H1 (cell line): ENCODE results near the gene SESN1.

ENCODE experiments used
- CEBPB ChIP-seq: IDR thresholded peaks from 2 replicates; pipeline ENCODE4 v1.6.1; 2012; ENCODE audit warnings: low read depth, low read length
- CHD2 ChIP-seq: IDR thresholded peaks from 2 replicates; pipeline ENCODE4 v1.6.1; 2012; ENCODE audit warnings: low read length, improper control_type of control experiment
- CREB1 ChIP-seq: IDR thresholded peaks from 2 replicates; pipeline ENCODE4 v1.6.1; 2012; ENCODE audit warnings: inconsistent platforms
- GABPA ChIP-seq: IDR thresholded peaks from 2 replicates; pipeline ENCODE4 v1.6.1; 2011; ENCODE audit warnings: mild to moderate bottlenecking, low read length, moderate library complexity, borderline replicate concordance; ENCODE audit not compliant: insufficient read depth
- POLR2AphosphoS5 ChIP-seq: IDR thresholded peaks from 2 replicates; pipeline ENCODE4 v1.6.1; 2011; ENCODE audit warnings: low read depth, low read length
- RAD21 ChIP-seq, 2 experiments: IDR thresholded peaks in 1 of 2; conservative IDR thresholded peaks in 1 of 2; 2 replicates each; pipeline ENCODE4 v1.6.1; 2011; ENCODE audit warnings: low read depth in 2 of 2, low read length in 2 of 2, improper control_type of control experiment in 1 of 2, inconsistent platforms in 1 of 2, mild to moderate bottlenecking in 1 of 2, moderate library complexity in 1 of 2
- SIX5 ChIP-seq: IDR thresholded peaks from 2 replicates; pipeline ENCODE4 v1.6.1; 2011; ENCODE audit warnings: mild to moderate bottlenecking, low read depth, low read length
- SP2 ChIP-seq: IDR thresholded peaks from 2 replicates; pipeline ENCODE4 v1.6.1; 2012; ENCODE audit warnings: mild to moderate bottlenecking, low read length, inconsistent platforms
- YY1 ChIP-seq: IDR thresholded peaks from 2 replicates; pipeline ENCODE4 v1.6.1; 2011; ENCODE audit warnings: low read depth, mild to moderate bottlenecking, low read length
- TF ChIP-seq, protein P1 (sequence below), 3 experiments: IDR thresholded peaks; 1 replicate in 2 of 3; 2 replicates in 1 of 3; pipeline versions ENCODE4 v1.5.1 to v1.6.1; 2011; ENCODE audit warnings: low read length in 3 of 3, mild to moderate bottlenecking in 3 of 3, inconsistent platforms in 2 of 3, low read depth in 1 of 3, moderate library complexity in 1 of 3; ENCODE audit not compliant: insufficient read depth in 1 of 3; ENCODE audit errors: control extremely low read depth in 1 of 3

DNA sequence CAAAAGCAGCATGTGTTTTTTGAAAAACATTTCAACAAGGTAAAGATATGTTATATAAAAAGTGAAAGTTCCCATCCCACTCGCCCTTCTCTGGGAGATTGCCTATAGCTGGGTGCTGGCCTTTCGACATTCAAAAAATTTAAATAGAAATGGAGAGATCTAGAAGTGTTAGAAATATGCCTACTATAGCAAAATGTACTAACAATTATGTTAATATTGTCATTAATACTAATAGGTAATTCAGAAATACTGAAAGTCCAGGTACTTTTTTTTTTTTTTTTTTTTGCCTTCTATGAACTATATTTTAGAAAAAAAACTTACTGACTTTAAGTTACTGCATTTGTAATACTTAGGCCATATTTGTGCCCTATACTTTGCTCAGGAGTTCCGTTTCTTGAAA lies 87.1 kb downstream of the SESN1 start:
- TF ChIP-seq, protein P1, sequence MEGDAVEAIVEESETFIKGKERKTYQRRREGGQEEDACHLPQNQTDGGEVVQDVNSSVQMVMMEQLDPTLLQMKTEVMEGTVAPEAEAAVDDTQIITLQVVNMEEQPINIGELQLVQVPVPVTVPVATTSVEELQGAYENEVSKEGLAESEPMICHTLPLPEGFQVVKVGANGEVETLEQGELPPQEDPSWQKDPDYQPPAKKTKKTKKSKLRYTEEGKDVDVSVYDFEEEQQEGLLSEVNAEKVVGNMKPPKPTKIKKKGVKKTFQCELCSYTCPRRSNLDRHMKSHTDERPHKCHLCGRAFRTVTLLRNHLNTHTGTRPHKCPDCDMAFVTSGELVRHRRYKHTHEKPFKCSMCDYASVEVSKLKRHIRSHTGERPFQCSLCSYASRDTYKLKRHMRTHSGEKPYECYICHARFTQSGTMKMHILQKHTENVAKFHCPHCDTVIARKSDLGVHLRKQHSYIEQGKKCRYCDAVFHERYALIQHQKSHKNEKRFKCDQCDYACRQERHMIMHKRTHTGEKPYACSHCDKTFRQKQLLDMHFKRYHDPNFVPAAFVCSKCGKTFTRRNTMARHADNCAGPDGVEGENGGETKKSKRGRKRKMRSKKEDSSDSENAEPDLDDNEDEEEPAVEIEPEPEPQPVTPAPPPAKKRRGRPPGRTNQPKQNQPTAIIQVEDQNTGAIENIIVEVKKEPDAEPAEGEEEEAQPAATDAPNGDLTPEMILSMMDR (IDR thresholded peaks at IDR 0.05; ENCODE audit: control extremely low read depth in 1 of 3, insufficient read depth in 1 of 3, low read depth in 1 of 3, low read length in 3 of 3) = no peak
- no peak for TF ChIP-seq YY1
- no peak for TF ChIP-seq CREB1
- TF ChIP-seq CEBPB = no peak
- TF ChIP-seq GABPA = no peak
- TF ChIP-seq SP2 = no peak
- no peak for TF ChIP-seq SIX5
- TF ChIP-seq POLR2AphosphoS5 = no peak
- no peak for TF ChIP-seq RAD21 (IDR thresholded peaks at IDR 0.05 in 1 of 2, conservative IDR thresholded peaks at IDR 0.05 in 1 of 2; ENCODE audit: low read depth in 2 of 2, low read length in 2 of 2)
- no peak for TF ChIP-seq CHD2
